Suprapubic skin (tissue), 4 donors: ENCODE data around the gene RALGDS. TPM values are rescaled to one million over a fixed set of nuclear protein-coding genes. Genes with fewer than 3 reads are reported as not detected.

Experiments
- DNase-seq, 2 donors: peaks; one replicate each; pipeline ENCODE4 v3.0.0-alpha.2; 2019; ENCODE audit warnings: low spot score in 2 of 2
- H3K27ac ChIP-seq: fragments of 200-600 bp; sonication (generic); one replicate; pipeline ENCODE4 v1.5.1; 2019
- H3K27me3 ChIP-seq: fragments of 200-600 bp; sonication (generic); one replicate; pipeline ENCODE4 v1.5.1; 2019
- H3K36me3 ChIP-seq: fragments of 200-600 bp; sonication (generic); one replicate; pipeline ENCODE4 v1.5.1; 2019
- H3K4me1 ChIP-seq: fragments of 200-600 bp; sonication (generic); one replicate; pipeline ENCODE4 v1.5.1; 2019
- H3K4me3 ChIP-seq: fragments of 200-600 bp; sonication (generic); one replicate; pipeline ENCODE4 v1.5.1; 2019; ENCODE audit warnings: mild to moderate bottlenecking
- H3K9me3 ChIP-seq: fragments of 200-600 bp; sonication (generic); one replicate; pipeline ENCODE4 v1.5.1; 2019
- EP300 ChIP-seq: sonication (generic); formaldehyde crosslinking; IDR thresholded peaks from one replicate; pipeline ENCODE4 v1.6.1; 2017; ENCODE audit warnings: antibody characterized with exemption
- POLR2A ChIP-seq, 2 donors: fragments of 450-650 bp; IDR thresholded peaks; one replicate each; pipeline ENCODE4 v1.6.1; 2017; ENCODE audit warnings: antibody characterized with exemption in 2 of 2, mild to moderate bottlenecking in 2 of 2, moderate library complexity in 2 of 2
- POLR2AphosphoS5 ChIP-seq, 3 donors: sonication (generic); formaldehyde crosslinking; IDR thresholded peaks; one replicate each; pipeline ENCODE4 v1.6.1; 2017; ENCODE audit warnings: antibody characterized with exemption in 3 of 3
- WGBS: methylation state at CpG from one replicate; pipeline ENCODE4 v1.1.5; 2018; 5-methylcytosine and 5-hydroxymethylcytosine counted together
- total RNA-seq, 4 donors: library from RNA; depleted of rRNA; stranded (reverse); fragments of >200 nt; gene quantifications; one replicate each; pipeline ENCODE4 v1.1.0, GENCODE V29; 2016
- TF ChIP-seq, protein P1 (sequence below), 2 donors: fragments of 200-600 bp in 1 of 2; fragments of 450-650 bp in 1 of 2; sonication (generic) in 1 of 2; IDR thresholded peaks; one replicate each; pipeline ENCODE4 v1.5.1; 2016 to 2019; ENCODE audit warnings: antibody characterized with exemption in 2 of 2, mild to moderate bottlenecking in 1 of 2, moderate library complexity in 1 of 2

The RALGDS gene
- total RNA-seq, 4 donors from 2014 or later: 173 to 244 (median 212) TPM

DNA sequence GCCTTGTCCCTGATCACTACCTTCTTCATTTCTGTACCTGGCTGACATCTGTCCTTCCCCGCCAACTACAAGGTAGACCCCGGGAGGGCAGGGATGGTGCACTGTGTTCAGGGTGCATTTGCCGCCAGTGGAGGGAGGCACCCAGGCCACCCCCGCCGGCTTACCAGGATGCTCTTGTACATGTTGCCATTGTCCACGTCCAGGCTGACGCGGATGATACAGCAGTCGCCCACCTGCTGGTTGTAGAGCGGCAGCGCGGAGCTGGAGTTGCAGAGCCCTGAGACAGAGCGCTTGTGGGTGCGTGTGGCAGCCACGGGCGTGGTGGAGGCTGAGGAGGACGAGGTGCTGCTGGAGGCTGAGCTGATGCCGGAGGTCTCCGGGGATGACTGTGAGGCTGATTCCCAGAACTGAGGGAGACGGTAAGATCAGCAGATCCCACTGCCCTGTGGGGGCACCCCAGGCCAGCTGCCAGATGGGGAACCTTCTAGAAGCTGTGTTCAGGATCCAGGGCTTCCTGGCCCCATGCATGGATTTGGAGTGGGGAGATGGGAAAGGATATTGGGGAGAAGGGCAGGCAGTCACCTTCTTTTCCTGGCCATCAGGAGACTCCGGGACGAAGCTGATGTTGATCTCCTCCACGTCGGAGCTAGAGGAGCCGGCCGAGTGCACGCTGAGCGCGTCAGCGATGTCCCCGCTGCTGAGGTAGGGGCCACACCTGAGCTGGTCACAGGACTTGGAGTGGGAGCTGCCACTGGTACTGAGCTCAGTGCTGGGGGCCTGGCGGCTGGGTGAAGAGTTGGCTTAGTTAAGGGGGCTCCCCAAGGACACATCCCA, 19.5 kb downstream of the RALGDS start:
- 95% methylated on average over 32 of the region's 32 CpGs for WGBS
- Histone ChIP-seq H3K9me3 (peaks cover 3% of the 10 kb centered on the region), H3K36me3 (peaks cover 100% of the 10 kb centered on the region), H3K4me3 (no peak overlapping the region), H3K27ac (no peak overlapping the region), H3K4me1 (peaks cover 9% of the 10 kb centered on the region), H3K27me3 (no peaks in the 10 kb centered on the region)
- DNase-seq: peak in 1 of 2 donors; percentile 64
- TF ChIP-seq EP300 (no peak), POLR2A (IDR thresholded peaks at IDR 0.05) (no peak), POLR2AphosphoS5 (IDR thresholded peaks at IDR 0.05) (no peak)
- TF ChIP-seq, protein P1, sequence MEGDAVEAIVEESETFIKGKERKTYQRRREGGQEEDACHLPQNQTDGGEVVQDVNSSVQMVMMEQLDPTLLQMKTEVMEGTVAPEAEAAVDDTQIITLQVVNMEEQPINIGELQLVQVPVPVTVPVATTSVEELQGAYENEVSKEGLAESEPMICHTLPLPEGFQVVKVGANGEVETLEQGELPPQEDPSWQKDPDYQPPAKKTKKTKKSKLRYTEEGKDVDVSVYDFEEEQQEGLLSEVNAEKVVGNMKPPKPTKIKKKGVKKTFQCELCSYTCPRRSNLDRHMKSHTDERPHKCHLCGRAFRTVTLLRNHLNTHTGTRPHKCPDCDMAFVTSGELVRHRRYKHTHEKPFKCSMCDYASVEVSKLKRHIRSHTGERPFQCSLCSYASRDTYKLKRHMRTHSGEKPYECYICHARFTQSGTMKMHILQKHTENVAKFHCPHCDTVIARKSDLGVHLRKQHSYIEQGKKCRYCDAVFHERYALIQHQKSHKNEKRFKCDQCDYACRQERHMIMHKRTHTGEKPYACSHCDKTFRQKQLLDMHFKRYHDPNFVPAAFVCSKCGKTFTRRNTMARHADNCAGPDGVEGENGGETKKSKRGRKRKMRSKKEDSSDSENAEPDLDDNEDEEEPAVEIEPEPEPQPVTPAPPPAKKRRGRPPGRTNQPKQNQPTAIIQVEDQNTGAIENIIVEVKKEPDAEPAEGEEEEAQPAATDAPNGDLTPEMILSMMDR (IDR thresholded peaks at IDR 0.05): no peak

DNA sequence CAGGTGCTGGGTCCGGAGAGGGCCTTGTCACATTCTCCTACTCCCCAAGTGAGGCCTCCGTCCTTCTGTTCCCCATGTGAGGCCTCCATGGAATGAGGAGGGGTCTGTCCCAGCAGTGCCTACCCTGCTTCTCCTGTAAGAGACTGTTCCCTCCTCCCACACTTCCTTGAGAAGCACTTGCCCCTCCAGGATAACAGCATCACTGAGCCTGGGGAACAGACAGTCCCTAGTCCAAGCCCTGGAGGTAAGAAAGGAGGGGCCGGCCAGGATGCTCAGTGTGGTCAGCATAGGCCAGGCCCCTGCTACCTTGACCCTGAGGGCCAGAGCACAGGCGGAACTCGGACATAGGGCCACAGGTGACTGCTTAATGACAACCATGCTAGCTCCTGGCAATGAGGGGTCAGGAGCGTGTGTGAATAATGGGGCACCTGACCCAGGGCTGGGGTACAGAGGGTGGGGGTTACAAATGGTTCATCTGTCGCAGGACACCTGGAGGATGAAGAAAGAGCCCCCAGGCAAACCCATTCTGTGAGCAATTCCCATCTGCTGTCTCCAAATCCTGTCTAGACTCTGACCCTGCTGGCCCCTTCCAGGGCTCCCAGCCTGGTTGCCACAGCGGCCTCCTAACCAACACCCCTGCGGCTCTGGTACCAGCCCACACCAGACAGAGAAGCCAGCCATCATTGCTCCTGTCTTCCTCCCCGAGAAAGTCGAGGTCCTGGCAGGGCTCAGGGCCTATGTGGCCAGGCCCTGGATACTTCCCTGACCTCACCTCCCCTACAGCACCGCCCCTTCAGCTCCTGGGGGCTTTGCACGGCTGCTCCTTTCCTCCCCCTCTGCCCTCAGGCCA, 20.3 kb downstream of the RALGDS start:
- TF ChIP-seq EP300: no peak
- no peak for TF ChIP-seq POLR2AphosphoS5 (IDR thresholded peaks at IDR 0.05)
- no peak for TF ChIP-seq POLR2A (IDR thresholded peaks at IDR 0.05)
- TF ChIP-seq, protein P1 (IDR thresholded peaks at IDR 0.05): no peak
- DNase-seq: peak in 1 of 2 donors; percentile 49
- H3K9me3 ChIP-seq: peaks cover 12% of the 10 kb centered on the region
- 84% methylated on average over 11 of the region's 13 CpGs for WGBS
- H3K4me1 ChIP-seq: peaks cover 9% of the 10 kb centered on the region
- H3K27me3 ChIP-seq: no peaks in the 10 kb centered on the region
- no peak overlapping the region for H3K4me3 ChIP-seq
- H3K27ac ChIP-seq: no peak overlapping the region
- peaks cover 94% of the 10 kb centered on the region for H3K36me3 ChIP-seq

DNA sequence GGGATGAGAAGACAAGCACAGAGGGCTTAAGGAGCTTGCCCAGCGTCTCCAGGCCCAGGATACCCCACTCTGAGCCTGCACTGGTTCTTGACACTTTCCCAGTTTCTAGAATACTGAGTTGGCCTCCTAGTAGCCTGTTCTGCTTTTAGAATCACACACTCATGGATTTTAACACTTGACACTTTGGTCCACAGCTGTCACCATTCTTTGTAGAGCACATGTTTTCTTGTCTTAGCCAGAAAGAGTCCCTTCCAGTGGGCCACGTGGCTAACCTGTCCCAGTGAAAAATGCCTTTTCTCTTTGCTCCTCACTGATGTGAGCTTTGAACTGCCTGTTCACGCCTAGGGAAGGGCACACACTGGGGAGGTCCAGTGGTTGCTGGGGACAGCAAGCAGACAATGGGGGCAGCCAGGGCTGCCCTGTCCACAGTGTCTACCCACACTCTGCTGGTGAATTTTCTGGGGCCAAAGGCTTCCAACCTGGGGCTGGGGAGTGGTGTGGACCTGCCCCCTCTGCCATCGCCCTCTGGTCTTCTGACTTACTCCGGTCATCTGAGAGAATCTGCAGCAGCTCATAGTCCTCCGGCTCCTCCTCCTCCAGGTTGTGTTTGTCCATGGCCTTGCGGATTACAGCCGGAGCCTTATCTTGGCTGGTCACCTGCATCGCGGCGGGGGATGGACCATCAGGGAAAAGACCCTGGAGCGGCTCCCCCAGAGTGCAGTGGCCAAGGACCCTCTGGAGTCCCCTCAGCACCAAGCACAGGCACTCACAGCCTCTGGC, 21.1 kb downstream of the RALGDS start:
- H3K9me3 ChIP-seq: peaks cover 13% of the 10 kb centered on the region
- peaks cover 9% of the 10 kb centered on the region for H3K4me1 ChIP-seq
- H3K36me3 ChIP-seq: peaks cover 86% of the 10 kb centered on the region
- H3K4me3 ChIP-seq: no peak overlapping the region
- no peaks in the 10 kb centered on the region for H3K27me3 ChIP-seq
- H3K27ac ChIP-seq: no peak overlapping the region
- 90% methylated on average over 11 of the region's 12 CpGs for WGBS
- DNase-seq: peak in 1 of 2 donors; percentile 57
- no peak for TF ChIP-seq POLR2AphosphoS5 (IDR thresholded peaks at IDR 0.05)
- TF ChIP-seq, protein P1 (IDR thresholded peaks at IDR 0.05): no peak
- no peak for TF ChIP-seq EP300
- TF ChIP-seq POLR2A (IDR thresholded peaks at IDR 0.05): no peak

DNA sequence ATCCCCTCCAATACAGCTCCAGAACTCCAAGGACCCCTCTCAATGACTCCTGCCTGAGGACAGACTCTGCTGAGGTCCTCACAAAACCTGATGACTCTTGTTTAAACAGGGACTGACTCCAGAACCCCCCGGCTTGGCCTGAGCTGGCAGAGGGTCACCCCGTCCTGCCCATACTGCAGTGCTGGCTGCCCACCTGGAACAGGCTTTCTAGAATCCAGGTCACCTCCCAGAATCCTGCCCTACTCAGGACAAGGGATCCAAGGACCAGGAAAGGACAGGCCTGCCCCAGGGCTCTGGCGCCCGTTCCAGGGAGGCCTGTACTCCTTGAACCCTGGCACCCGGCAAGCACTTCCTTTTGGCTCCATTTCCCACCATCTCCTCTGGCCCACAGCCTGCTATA, 22.2 kb downstream of the RALGDS start:
- peaks cover 5% of the 10 kb centered on the region for H3K4me1 ChIP-seq
- H3K27ac ChIP-seq: no peak overlapping the region
- peaks cover 13% of the 10 kb centered on the region for H3K9me3 ChIP-seq
- no peak overlapping the region for H3K4me3 ChIP-seq
- 76% methylated on average over 3 of the region's 5 CpGs for WGBS
- H3K27me3 ChIP-seq: no peaks in the 10 kb centered on the region
- TF ChIP-seq, protein P1 (IDR thresholded peaks at IDR 0.05): no peak
- DNase-seq: peak in 1 of 2 donors; percentile 53
- peaks cover 75% of the 10 kb centered on the region for H3K36me3 ChIP-seq
